Thyroid gland (tissue), 4 donors: Measurements from ENCODE around the gene MARCKS. TPM values are rescaled to one million over a fixed set of nuclear protein-coding genes. Genes with fewer than 3 reads are reported as not detected.

Experiments used
- DNase-seq, 2 donors: peaks; one replicate each; pipeline ENCODE4 v3.0.0-alpha.2; 2019
- H3K27ac ChIP-seq, 3 donors: fragments of 200-600 bp; sonication (generic); 1 replicate in 2 of 3; 2 replicates in 1 of 3; pipeline ENCODE4 v1.5.1; 2016 to 2019; ENCODE audit warnings: mild to moderate bottlenecking in 1 of 3, moderate library complexity in 1 of 3
- H3K27me3 ChIP-seq: fragments of 200-600 bp; sonication (generic); one replicate; pipeline ENCODE4 v1.5.1; 2019
- H3K36me3 ChIP-seq, 2 donors: fragments of 200-600 bp; sonication (generic); one replicate each; pipeline ENCODE4 v1.5.1; 2016 to 2019
- H3K4me1 ChIP-seq, 2 donors: fragments of 200-600 bp; sonication (generic); one replicate each; pipeline ENCODE4 v1.5.1; 2017 to 2019
- H3K4me3 ChIP-seq, 3 donors: fragments of 200-600 bp; sonication (generic); replicated peaks in 1 of 3; 1 replicate in 2 of 3; 2 replicates in 1 of 3; pipeline ENCODE4 v1.5.1; 2016; ENCODE audit warnings: mild to moderate bottlenecking in 1 of 3
- H3K9me3 ChIP-seq: fragments of 200-600 bp; sonication (generic); one replicate; pipeline ENCODE4 v1.5.1; 2017
- POLR2A ChIP-seq, 2 donors: fragments of 450-650 bp; IDR thresholded peaks; one replicate each; pipeline ENCODE4 v1.6.1; 2017; ENCODE audit warnings: antibody characterized with exemption in 2 of 2, mild to moderate bottlenecking in 2 of 2, moderate library complexity in 1 of 2
- WGBS, 2 donors: methylation state at CpG; one replicate each; pipeline ENCODE4 v1.1.5; 2017; 5-methylcytosine and 5-hydroxymethylcytosine counted together
- intact Hi-C: fragments of 100-400 bp; cut with DNase I; formaldehyde crosslinking; loops from one replicate; pipeline ENCODE4 v1.15.1; 2023
- total RNA-seq, 4 donors: library from RNA; depleted of rRNA; stranded (reverse); fragments of >200 nt; gene quantifications; one replicate each; pipeline ENCODE4 v1.2.3, GENCODE V29; 2016
- TF ChIP-seq, protein P1 (sequence below), 6 experiments: fragments of 200-600 bp in 3 of 6; fragments of 450-650 bp in 3 of 6; sonication (generic) in 3 of 6; IDR thresholded peaks; one replicate each; pipeline ENCODE4 v1.5.1; 2016 to 2019; ENCODE audit warnings: antibody characterized with exemption in 6 of 6, mild to moderate bottlenecking in 2 of 6, inconsistent platforms in 1 of 6, moderate library complexity in 1 of 6

The MARCKS gene
- total RNA-seq, 4 donors from 2014 or later: 35.8 to 51.8 (median 43.0) TPM

GRCh38 chr6:113824866-113825265 lies 32.3 kb upstream of the MARCKS start:
- DNase-seq: no peak
- intact Hi-C loops: no loop called here
- TF ChIP-seq, protein P1, sequence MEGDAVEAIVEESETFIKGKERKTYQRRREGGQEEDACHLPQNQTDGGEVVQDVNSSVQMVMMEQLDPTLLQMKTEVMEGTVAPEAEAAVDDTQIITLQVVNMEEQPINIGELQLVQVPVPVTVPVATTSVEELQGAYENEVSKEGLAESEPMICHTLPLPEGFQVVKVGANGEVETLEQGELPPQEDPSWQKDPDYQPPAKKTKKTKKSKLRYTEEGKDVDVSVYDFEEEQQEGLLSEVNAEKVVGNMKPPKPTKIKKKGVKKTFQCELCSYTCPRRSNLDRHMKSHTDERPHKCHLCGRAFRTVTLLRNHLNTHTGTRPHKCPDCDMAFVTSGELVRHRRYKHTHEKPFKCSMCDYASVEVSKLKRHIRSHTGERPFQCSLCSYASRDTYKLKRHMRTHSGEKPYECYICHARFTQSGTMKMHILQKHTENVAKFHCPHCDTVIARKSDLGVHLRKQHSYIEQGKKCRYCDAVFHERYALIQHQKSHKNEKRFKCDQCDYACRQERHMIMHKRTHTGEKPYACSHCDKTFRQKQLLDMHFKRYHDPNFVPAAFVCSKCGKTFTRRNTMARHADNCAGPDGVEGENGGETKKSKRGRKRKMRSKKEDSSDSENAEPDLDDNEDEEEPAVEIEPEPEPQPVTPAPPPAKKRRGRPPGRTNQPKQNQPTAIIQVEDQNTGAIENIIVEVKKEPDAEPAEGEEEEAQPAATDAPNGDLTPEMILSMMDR (IDR thresholded peaks at IDR 0.05): no peak
- TF ChIP-seq POLR2A (IDR thresholded peaks at IDR 0.05): no peak
- no peaks in the 10 kb centered on the region for H3K36me3 ChIP-seq
- H3K4me3 ChIP-seq: no peak overlapping the region
- H3K27ac ChIP-seq: no peak overlapping the region
- WGBS, 2 donors: 67 to 84% methylated on average over 3 of the region's 3 CpGs
- peaks cover 8 to 9% of the 10 kb centered on the region in 2 donors for H3K4me1 ChIP-seq
- H3K9me3 ChIP-seq: no peaks in the 10 kb centered on the region
- H3K27me3 ChIP-seq: no peaks in the 10 kb centered on the region

DNA sequence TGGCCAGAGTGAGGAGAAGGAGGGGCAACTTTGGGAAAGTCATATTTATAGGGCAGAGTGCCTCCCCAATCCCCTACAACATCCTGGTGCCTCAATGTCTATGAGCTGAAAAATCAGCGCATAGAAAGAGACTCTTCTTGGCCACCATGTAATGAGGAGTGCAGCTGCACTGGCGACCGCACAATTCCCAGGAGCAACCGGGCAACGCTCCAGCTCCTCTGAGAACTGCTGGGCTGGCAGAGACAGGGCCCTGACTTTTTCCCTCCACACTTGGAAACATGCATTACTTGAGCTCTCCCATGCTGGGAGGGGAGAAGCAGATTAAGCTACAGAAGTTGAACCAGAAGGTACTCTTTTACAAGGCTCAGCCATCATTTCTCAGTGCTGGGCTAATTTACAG lies 31.4 kb upstream of the MARCKS start:
- no peaks in the 10 kb centered on the region for H3K36me3 ChIP-seq
- 5 to 28% methylated on average over 5 of the region's 5 CpGs for WGBS, 2 donors
- no peaks in the 10 kb centered on the region for H3K27me3 ChIP-seq
- peak; percentile 79 to 87 for DNase-seq
- TF ChIP-seq, protein P1 (IDR thresholded peaks at IDR 0.05): no peak
- TF ChIP-seq POLR2A (IDR thresholded peaks at IDR 0.05): no peak
- peaks cover 8 to 9% of the 10 kb centered on the region in 2 donors for H3K4me1 ChIP-seq
- intact Hi-C loops: no loop called here
- no peak overlapping the region for H3K4me3 ChIP-seq
- no peak overlapping the region for H3K27ac ChIP-seq
- no peaks in the 10 kb centered on the region for H3K9me3 ChIP-seq

DNA sequence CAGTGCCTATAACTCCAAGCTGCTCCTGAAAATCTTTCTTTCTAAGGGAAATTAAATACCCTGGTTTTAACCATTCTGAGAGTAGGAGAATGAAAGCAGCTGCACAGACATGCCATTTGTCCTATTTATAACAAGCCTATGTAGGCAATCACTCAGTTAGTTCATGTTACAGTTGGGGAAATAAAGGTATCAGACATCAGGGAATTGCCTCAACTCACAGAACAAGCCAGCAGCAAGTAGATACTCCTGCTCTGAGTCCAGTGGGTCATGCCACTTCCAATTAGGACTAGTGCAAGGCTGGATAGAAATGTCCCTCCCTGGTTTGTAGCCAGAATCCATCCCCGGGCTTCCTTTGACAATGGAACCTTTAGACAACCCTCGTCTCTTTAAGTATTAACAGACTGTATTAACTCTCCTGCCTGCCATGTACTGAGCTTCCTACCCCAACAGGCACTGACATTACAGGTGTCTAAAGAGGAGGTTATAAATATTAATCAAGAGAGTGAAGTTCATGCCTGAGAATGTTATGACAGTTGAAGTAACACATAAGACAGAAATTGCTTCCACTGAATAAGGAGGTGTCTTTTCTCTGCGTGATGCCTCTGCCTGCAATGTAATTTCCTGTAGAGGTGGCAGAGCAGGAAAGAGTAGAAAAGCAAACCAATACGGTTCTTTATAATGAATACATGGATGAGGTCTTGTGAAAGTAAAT lies 28.0 kb upstream of the MARCKS start:
- Histone ChIP-seq H3K4me3 (no peak overlapping the region), H3K9me3 (no peaks in the 10 kb centered on the region), H3K4me1 (peaks cover 8 to 9% of the 10 kb centered on the region in 2 donors), H3K27me3 (no peaks in the 10 kb centered on the region), H3K27ac (no peak overlapping the region), H3K36me3 (no peaks in the 10 kb centered on the region)
- 89 to 90% methylated on average over 4 of the region's 4 CpGs for WGBS, 2 donors
- intact Hi-C loops: no loop called here
- TF ChIP-seq, protein P1 (IDR thresholded peaks at IDR 0.05): no peak
- TF ChIP-seq POLR2A (IDR thresholded peaks at IDR 0.05): no peak
- no peak for DNase-seq

- WGBS, 2 donors: 60 to 64% methylated on average over 1 of the region's 1 CpG
- Histone ChIP-seq H3K4me3 (no peak overlapping the region), H3K9me3 (no peaks in the 10 kb centered on the region), H3K36me3 (no peaks in the 10 kb centered on the region), H3K27ac (no peak overlapping the region), H3K4me1 (peaks cover 8 to 9% of the 10 kb centered on the region in 2 donors), H3K27me3 (no peaks in the 10 kb centered on the region)
- TF ChIP-seq, protein P1 (IDR thresholded peaks at IDR 0.05): no peak
- no peak for TF ChIP-seq POLR2A (IDR thresholded peaks at IDR 0.05)
- no peak for DNase-seq
- intact Hi-C loops: no loop called here
These were observed 27.5 kb upstream of the MARCKS start for GRCh38 chr6:113829696-113830045.

- TF ChIP-seq POLR2A (IDR thresholded peaks at IDR 0.05): no peak
- TF ChIP-seq, protein P1 (IDR thresholded peaks at IDR 0.05): no peak
- DNase-seq: no peak
- Histone ChIP-seq H3K4me3 (no peak overlapping the region), H3K27ac (no peak overlapping the region), H3K36me3 (no peaks in the 10 kb centered on the region), H3K27me3 (no peaks in the 10 kb centered on the region), H3K9me3 (no peaks in the 10 kb centered on the region), H3K4me1 (peaks cover 8% of the 10 kb centered on the region in 2 donors)
- WGBS, 2 donors: 89% methylated on average over 2 of the region's 2 CpGs
- intact Hi-C loops: no loop called here
These were observed 27.0 kb upstream of the MARCKS start for GRCh38 chr6:113830140-113830539.
